SK-N-SH (cell line): Measurements from ENCODE around the gene LETM1. TPM values are rescaled to one million over a fixed set of nuclear protein-coding genes. Genes with fewer than 3 reads are reported as not detected.
A peak's percentile ranks its signal among the peaks of the same experiment; 100 is the strongest.

ENCODE experiments used
- CTCF ChIA-PET: fragments of 300-600, 350-600 bp; formaldehyde crosslinking; extraction: SDS; loops from one replicate; lab custom pipeline; 2021; lab: Yijun Ruan, JAX
- POLR2A ChIA-PET: fragments of 350-600 bp; sonication (Branson Sonifier 250); formaldehyde crosslinking; extraction: SDS; loops from one replicate; lab custom pipeline; 2020; ENCODE audit warnings: antibody characterized with exemption, inconsistent platforms; lab: Yijun Ruan, JAX
- DNase-seq: peaks from one replicate; pipeline ENCODE4 v3.0.0; 2012
- H2AFZ ChIP-seq: fragments of 200-600 bp; sonication (generic); 2 replicates; pipeline ENCODE4 v1.8.1; 2016; ENCODE audit warnings: antibody characterized with exemption, mild to moderate bottlenecking, low read depth
- H3F3A ChIP-seq: fragments of 200-600 bp; sonication (generic); replicated peaks from 2 replicates; pipeline ENCODE3; 2016; ENCODE audit warnings: antibody characterized with exemption, mild to moderate bottlenecking; ENCODE audit not compliant: insufficient read depth
- H3K27ac ChIP-seq, 2 experiments: fragments of 200-500 bp in 1 of 2; fragments of 200-600 bp in 1 of 2; sonication (Bioruptor generic) in 1 of 2; sonication (generic), shearing (Covaris generic) in 1 of 2; 2 replicates each; pipeline versions ENCODE4 v1.5.1 to v1.6.1; 2014 to 2016; ENCODE audit warnings: low read depth in 2 of 2, inconsistent platforms in 1 of 2, low read length in 1 of 2, mild to moderate bottlenecking in 1 of 2, mixed read lengths in 1 of 2
- H3K27me3 ChIP-seq: fragments of 200-600 bp; sonication (generic), shearing (Covaris generic); 2 replicates; pipeline ENCODE4 v1.6.1; 2016; ENCODE audit warnings: mixed run types; ENCODE audit not compliant: insufficient read depth
- H3K36me3 ChIP-seq, 2 experiments: fragments of 200-500 bp in 1 of 2; fragments of 200-600 bp in 1 of 2; sonication (Bioruptor generic) in 1 of 2; sonication (generic) in 1 of 2; replicated peaks in 1 of 2; 2 replicates each; pipeline versions ENCODE3 to v1.5.1; 2014 to 2016; ENCODE audit warnings: low read length in 1 of 2, mild to moderate bottlenecking in 1 of 2; ENCODE audit not compliant: insufficient read depth in 2 of 2, control insufficient read depth in 1 of 2
- H3K4me1 ChIP-seq, 2 experiments: fragments of 200-500 bp in 1 of 2; fragments of 200-600 bp in 1 of 2; sonication (Bioruptor generic) in 1 of 2; sonication (generic), shearing (Covaris generic) in 1 of 2; 2 replicates each; pipeline versions ENCODE4 v1.5.1 to v1.6.1; 2014 to 2016; ENCODE audit warnings: low read depth in 1 of 2, low read length in 1 of 2, mixed run types in 1 of 2; ENCODE audit not compliant: insufficient read depth in 2 of 2, control insufficient read depth in 1 of 2
- H3K4me2 ChIP-seq: fragments of 200-600 bp; sonication (generic), shearing (Covaris generic); 2 replicates; pipeline ENCODE4 v1.6.1; 2017; ENCODE audit warnings: mixed run types
- H3K4me3 ChIP-seq, 2 experiments: fragments of 200-500 bp in 1 of 2; fragments of 200-600 bp in 1 of 2; sonication (Bioruptor generic) in 1 of 2; sonication (generic), shearing (Covaris generic) in 1 of 2; 2 replicates each; pipeline versions ENCODE4 v1.5.1 to v1.8.1; 2014 to 2016; ENCODE audit warnings: low read depth in 2 of 2, inconsistent platforms in 1 of 2, low read length in 1 of 2, mild to moderate bottlenecking in 1 of 2, mixed read lengths in 1 of 2, moderate library complexity in 1 of 2
- H3K79me2 ChIP-seq: fragments of 200-600 bp; sonication (generic); 2 replicates; pipeline ENCODE4 v1.8.1; 2017; ENCODE audit warnings: mild to moderate bottlenecking; ENCODE audit not compliant: insufficient read depth
- H3K9ac ChIP-seq: fragments of 200-600 bp; sonication (generic); 2 replicates; pipeline ENCODE4 v1.6.1; 2017; ENCODE audit warnings: mixed run types
- H3K9me2 ChIP-seq: fragments of 200-600 bp; sonication (generic); 2 replicates; pipeline ENCODE4 v1.6.1; 2017; ENCODE audit warnings: mixed run types
- H3K9me3 ChIP-seq: fragments of 200-600 bp; sonication (generic); 2 replicates; pipeline ENCODE4 v1.6.1; 2017; ENCODE audit warnings: mixed run types, mild to moderate bottlenecking, moderate library complexity
- H4K20me1 ChIP-seq: fragments of 200-600 bp; sonication (generic); 2 replicates; pipeline ENCODE4 v1.6.1; 2017; ENCODE audit warnings: mild to moderate bottlenecking, mixed run types; ENCODE audit not compliant: insufficient read depth
- ELF1 ChIP-seq: IDR thresholded peaks from 2 replicates; pipeline ENCODE4 v1.4.0; 2012
- FOXJ3 ChIP-seq: sonication (generic); formaldehyde crosslinking; IDR thresholded peaks from 2 replicates; pipeline ENCODE4 v1.5.1; 2020; ENCODE audit warnings: mild to moderate bottlenecking, missing genetic modification reagents
- FOXM1 ChIP-seq: IDR thresholded peaks from 2 replicates; pipeline ENCODE4 v1.4.0; 2012; ENCODE audit warnings: low read depth, mild to moderate bottlenecking
- NFIC ChIP-seq: IDR thresholded peaks from 2 replicates; pipeline ENCODE4 v1.4.0; 2012; ENCODE audit warnings: borderline replicate concordance
- RAD21 ChIP-seq: IDR thresholded peaks from 2 replicates; pipeline ENCODE4 v1.6.1; 2012; ENCODE audit warnings: mild to moderate bottlenecking, low read length
- SMC3 ChIP-seq: IDR thresholded peaks from 2 replicates; pipeline ENCODE4 v1.6.1; 2012; ENCODE audit warnings: low read depth, low read length, improper control_type of control experiment
- TAF1 ChIP-seq: IDR thresholded peaks from 2 replicates; pipeline ENCODE4 v1.6.1; 2012; ENCODE audit warnings: low read depth, mild to moderate bottlenecking, low read length, moderate library complexity, borderline replicate concordance
- WGBS: methylation state at CpG from one replicate; pipeline ENCODE4 v1.1.6; 2017; ENCODE audit warnings: low lambda C conversion rate; 5-methylcytosine and 5-hydroxymethylcytosine counted together
- polyA plus RNA-seq, 3 experiments: library from polyadenylated mRNA; depleted of rRNA; stranded (reverse); fragments of >200 nt; gene quantifications; 2 replicates each; pipeline ENCODE4 v1.2.3, GENCODE V29; 2012
- TF ChIP-seq, protein P1 (sequence below): IDR thresholded peaks from 2 replicates; pipeline ENCODE4 v1.4.0; 2012; ENCODE audit warnings: low read depth, borderline replicate concordance
- TF ChIP-seq, protein P2 (sequence below): fragments of 150-350 bp; IDR thresholded peaks from 2 replicates; pipeline ENCODE4 v1.6.1; 2016; ENCODE audit warnings: mild to moderate bottlenecking, low read depth, low read length

The LETM1 gene
- polyA plus RNA-seq, 1 of the 3 experiments (the other 2 are of a cell fraction): 25.8 TPM

DNA sequence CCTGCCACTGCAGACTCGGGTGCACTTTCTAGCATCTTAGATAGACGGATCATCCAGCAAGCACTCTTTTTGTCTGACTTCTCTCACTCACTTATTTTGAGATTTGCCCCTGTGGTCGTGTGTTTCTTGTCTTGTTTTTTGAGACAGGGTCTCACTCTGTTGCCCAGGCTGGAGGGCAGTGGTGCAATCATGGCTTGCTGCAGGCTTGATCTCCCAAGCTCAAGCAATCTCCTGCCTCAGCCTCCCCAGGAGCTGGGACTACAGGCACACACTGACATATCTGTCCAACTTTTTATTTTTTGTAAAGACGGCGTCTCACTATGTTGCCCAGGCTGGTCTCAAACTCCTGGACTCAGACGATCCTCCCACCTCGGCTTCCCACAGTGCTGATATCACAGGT, 36.1 kb downstream of the LETM1 start:
- H3F3A ChIP-seq: no peaks in the 10 kb centered on the region
- no peak overlapping the region for H3K9ac ChIP-seq
- no peaks in the 10 kb centered on the region for H3K27me3 ChIP-seq
- WGBS: 90% methylated on average over 7 of the region's 7 CpGs
- no peak for TF ChIP-seq SMC3
- TF ChIP-seq, protein P1, sequence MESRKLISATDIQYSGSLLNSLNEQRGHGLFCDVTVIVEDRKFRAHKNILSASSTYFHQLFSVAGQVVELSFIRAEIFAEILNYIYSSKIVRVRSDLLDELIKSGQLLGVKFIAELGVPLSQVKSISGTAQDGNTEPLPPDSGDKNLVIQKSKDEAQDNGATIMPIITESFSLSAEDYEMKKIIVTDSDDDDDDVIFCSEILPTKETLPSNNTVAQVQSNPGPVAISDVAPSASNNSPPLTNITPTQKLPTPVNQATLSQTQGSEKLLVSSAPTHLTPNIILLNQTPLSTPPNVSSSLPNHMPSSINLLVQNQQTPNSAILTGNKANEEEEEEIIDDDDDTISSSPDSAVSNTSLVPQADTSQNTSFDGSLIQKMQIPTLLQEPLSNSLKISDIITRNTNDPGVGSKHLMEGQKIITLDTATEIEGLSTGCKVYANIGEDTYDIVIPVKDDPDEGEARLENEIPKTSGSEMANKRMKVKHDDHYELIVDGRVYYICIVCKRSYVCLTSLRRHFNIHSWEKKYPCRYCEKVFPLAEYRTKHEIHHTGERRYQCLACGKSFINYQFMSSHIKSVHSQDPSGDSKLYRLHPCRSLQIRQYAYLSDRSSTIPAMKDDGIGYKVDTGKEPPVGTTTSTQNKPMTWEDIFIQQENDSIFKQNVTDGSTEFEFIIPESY: no peak
- TF ChIP-seq FOXM1: no peak
- H3K27ac ChIP-seq: peak overlapping the region in 1 of 2 experiments; percentile 51; a peak in 2 of 4 replicates
- ChIA-PET CTCF (interaction anchor here (0.8 to 5.7 kb wide), 6 partner anchors 11 to 91 kb away, joined by 3 to 32 read pairs (median 8); no protein-coding TSS in a partner anchor), POLR2A (no interaction called here)
- no peaks in the 10 kb centered on the region for H3K79me2 ChIP-seq
- H3K4me1 ChIP-seq: peaks cover 0 to 12% of the 10 kb centered on the region in 2 experiments; a peak in 1 of 4 replicates
- H3K9me3 ChIP-seq: no peaks in the 10 kb centered on the region
- no peaks in the 10 kb centered on the region for H4K20me1 ChIP-seq
- no peaks in the 10 kb centered on the region for H3K9me2 ChIP-seq
- DNase-seq: no peak
- H2AFZ ChIP-seq: no peak overlapping the region
- no peak overlapping the region for H3K4me3 ChIP-seq
- no peak overlapping the region for H3K4me2 ChIP-seq
- H3K36me3 ChIP-seq: peaks cover 27 to 60% of the 10 kb centered on the region in 2 experiments

DNA sequence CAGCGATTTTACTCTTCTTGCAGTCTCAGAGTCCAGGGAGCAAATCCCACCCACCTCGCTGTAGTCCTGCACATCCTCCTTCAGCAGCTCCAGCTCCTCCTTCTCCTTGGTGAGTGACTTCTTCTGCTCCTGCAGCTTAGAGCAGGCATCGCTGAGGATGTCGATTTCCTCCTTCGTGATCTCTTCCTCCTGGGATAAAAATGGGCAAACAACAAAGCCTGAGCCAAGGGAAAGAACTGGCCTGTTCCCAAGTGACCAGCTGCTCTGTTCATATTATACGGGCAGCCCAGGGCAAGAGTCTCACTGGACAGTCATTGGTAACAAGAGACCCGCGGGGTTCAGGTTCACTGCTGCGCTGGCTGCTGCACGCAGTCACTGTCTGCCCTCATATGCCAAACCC, 36.7 kb downstream of the LETM1 start:
- H3K4me3 ChIP-seq: no peak overlapping the region
- no peaks in the 10 kb centered on the region for H4K20me1 ChIP-seq
- H3K9me3 ChIP-seq: no peaks in the 10 kb centered on the region
- peaks cover 0 to 12% of the 10 kb centered on the region in 2 experiments; a peak in 1 of 4 replicates for H3K4me1 ChIP-seq
- H3K79me2 ChIP-seq: no peaks in the 10 kb centered on the region
- peak overlapping the region in 1 of 2 experiments; percentile 43; a peak in 2 of 4 replicates for H3K27ac ChIP-seq
- ChIA-PET CTCF (interaction anchor here (0.6 to 5.7 kb wide), 5 partner anchors 10 to 690 kb away, joined by 3 to 32 read pairs (median 10); no protein-coding TSS in a partner anchor), POLR2A (no interaction called here)
- H3K9ac ChIP-seq: no peak overlapping the region
- WGBS: 92% methylated on average over 10 of the region's 10 CpGs
- TF ChIP-seq FOXJ3: no peak
- TF ChIP-seq RAD21: no peak
- no peak for TF ChIP-seq TAF1
- TF ChIP-seq ELF1: no peak
- no peak for TF ChIP-seq NFIC
- TF ChIP-seq, protein P1: no peak
- TF ChIP-seq, protein P2, sequence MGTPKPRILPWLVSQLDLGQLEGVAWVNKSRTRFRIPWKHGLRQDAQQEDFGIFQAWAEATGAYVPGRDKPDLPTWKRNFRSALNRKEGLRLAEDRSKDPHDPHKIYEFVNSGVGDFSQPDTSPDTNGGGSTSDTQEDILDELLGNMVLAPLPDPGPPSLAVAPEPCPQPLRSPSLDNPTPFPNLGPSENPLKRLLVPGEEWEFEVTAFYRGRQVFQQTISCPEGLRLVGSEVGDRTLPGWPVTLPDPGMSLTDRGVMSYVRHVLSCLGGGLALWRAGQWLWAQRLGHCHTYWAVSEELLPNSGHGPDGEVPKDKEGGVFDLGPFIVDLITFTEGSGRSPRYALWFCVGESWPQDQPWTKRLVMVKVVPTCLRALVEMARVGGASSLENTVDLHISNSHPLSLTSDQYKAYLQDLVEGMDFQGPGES: no peak
- H3K36me3 ChIP-seq: peaks cover 27 to 64% of the 10 kb centered on the region in 2 experiments
- H3K9me2 ChIP-seq: no peaks in the 10 kb centered on the region
- DNase-seq: peak; percentile 29
- no peak overlapping the region for H2AFZ ChIP-seq
- no peaks in the 10 kb centered on the region for H3F3A ChIP-seq
- H3K27me3 ChIP-seq: no peaks in the 10 kb centered on the region
- no peak overlapping the region for H3K4me2 ChIP-seq
